GM12865 (cell line): Measurements from ENCODE around the gene TP53I11.

ENCODE experiments used
- DNase-seq: peaks from one replicate; pipeline ENCODE4 v3.0.0; 2010; ENCODE audit warnings: low read depth
- H3K4me3 ChIP-seq: 2 replicates; pipeline ENCODE4 v1.5.1; 2011; ENCODE audit warnings: mild to moderate bottlenecking, low read depth, low read length, control low read depth
- TF ChIP-seq, protein P1 (sequence below): IDR thresholded peaks from 2 replicates; pipeline ENCODE4 v1.5.1; 2011; ENCODE audit warnings: low read length, control low read depth, low read depth, inconsistent platforms; ENCODE audit not compliant: insufficient read depth; ENCODE audit errors: missing control alignments

The TP53I11 gene

DNA sequence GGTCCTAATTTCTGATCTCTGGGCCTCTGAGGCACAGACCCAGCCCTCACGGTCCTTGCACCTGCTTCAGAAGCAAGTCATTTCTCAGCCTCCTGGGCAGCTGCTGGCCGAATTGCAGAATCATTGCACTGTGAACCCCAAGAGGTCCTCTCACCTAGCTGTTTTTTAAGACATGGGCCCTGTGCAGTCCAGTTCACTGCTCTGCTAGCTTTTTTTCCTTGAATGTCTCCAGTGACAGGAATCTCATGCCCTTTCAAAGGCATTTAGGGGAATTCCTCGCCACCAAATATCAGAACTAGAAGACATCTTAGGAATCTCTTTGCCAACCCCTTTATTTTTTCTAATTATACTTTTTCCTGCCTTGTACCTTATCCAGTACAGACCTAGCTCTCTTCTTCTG, 35.6 kb upstream of the TP53I11 start:
- TF ChIP-seq, protein P1, sequence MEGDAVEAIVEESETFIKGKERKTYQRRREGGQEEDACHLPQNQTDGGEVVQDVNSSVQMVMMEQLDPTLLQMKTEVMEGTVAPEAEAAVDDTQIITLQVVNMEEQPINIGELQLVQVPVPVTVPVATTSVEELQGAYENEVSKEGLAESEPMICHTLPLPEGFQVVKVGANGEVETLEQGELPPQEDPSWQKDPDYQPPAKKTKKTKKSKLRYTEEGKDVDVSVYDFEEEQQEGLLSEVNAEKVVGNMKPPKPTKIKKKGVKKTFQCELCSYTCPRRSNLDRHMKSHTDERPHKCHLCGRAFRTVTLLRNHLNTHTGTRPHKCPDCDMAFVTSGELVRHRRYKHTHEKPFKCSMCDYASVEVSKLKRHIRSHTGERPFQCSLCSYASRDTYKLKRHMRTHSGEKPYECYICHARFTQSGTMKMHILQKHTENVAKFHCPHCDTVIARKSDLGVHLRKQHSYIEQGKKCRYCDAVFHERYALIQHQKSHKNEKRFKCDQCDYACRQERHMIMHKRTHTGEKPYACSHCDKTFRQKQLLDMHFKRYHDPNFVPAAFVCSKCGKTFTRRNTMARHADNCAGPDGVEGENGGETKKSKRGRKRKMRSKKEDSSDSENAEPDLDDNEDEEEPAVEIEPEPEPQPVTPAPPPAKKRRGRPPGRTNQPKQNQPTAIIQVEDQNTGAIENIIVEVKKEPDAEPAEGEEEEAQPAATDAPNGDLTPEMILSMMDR, result no peak
- no peak for DNase-seq

GRCh38 chr11:44985721-44986120, 35.0 kb upstream of the TP53I11 start:
- no peak for DNase-seq

More for the DNA sequence above, 35.6 kb upstream of the TP53I11 start:
- H3K4me3 ChIP-seq, result no peak overlapping the region

GRCh38 chr11:44983786-44984185, 33.1 kb upstream of the TP53I11 start:
- H3K4me3 ChIP-seq, result no peak overlapping the region
- no peak for DNase-seq
- TF ChIP-seq, protein P1, result no peak

More at GRCh38 chr11:44985721-44986120, 35.0 kb upstream of the TP53I11 start:
- TF ChIP-seq, protein P1, result no peak
- H3K4me3 ChIP-seq, result no peak overlapping the region

DNA sequence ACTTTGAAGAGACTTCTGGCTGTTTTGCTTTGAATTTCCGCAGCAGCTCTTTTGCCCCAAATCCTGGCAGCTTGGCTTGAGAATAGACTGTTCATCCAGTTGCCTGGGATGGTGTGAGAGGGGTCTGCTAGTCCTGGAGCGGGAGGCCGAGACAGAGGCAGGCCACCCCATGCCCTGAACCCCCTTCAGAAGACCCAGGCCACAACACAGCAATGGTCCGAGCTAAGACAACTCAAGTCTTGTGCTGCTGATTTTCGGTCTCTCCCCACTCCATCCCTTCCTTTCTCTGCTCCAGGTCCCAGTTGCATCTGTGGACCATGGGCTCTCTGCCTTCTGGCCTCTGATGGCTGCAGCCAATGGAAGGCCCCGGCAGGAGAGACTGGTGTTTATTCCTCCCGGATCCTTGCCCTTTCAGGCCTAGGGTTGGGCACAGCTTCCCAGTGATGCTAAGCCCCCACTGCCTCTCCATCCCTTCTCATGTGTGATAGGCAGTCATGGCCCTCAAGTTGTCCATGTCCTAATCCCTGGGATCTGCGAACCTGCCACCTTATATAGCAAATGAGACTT, 31.9 kb upstream of the TP53I11 start:
- no peak overlapping the region for H3K4me3 ChIP-seq
- DNase-seq, result no peak
- TF ChIP-seq, protein P1, result no peak

DNA sequence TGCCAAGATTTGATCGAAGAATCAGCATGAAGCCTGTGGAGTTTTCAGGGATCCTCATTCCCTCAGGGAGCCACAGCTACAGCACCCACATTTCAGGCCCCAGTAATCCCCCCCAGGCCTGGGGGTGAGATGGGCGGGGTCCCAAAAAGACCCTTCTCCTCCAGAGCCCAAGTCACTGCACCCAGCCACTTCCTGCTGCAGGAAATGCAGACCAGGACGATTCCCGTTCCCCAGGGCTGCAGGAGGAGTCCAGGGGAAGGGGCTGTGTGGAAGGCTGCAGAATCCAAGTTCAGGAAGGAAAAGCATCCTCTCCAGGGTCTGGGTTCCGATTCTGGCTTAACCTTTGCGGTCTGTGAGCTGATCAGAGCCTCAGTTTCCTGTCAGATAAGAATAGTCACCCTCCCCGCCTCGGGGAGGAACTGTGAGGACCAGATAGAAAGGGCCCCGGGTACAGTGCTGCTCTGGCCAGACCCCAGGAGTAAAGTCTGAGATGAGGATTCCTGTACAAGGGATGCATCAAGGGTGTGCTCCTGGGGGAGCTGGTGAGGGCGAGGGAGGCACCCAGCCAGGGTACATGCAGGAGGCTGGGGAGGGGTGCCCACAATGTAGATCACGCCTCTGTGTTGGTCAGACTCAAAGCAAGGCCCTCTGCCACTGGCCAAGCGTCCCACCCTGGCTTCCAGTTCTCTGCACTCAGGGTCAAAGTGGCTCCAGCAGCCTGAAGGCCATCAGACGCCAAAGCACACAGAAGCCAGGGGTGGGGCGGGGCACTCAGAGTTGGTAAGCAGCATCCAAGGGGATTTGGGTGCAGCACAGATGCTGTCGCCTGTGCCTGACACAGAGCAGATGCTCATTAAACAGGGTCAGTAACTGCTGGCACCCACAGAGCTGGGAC, 30.1 kb upstream of the TP53I11 start:
- no peak for DNase-seq
- no peak overlapping the region for H3K4me3 ChIP-seq
- TF ChIP-seq, protein P1, result no peak

DNA sequence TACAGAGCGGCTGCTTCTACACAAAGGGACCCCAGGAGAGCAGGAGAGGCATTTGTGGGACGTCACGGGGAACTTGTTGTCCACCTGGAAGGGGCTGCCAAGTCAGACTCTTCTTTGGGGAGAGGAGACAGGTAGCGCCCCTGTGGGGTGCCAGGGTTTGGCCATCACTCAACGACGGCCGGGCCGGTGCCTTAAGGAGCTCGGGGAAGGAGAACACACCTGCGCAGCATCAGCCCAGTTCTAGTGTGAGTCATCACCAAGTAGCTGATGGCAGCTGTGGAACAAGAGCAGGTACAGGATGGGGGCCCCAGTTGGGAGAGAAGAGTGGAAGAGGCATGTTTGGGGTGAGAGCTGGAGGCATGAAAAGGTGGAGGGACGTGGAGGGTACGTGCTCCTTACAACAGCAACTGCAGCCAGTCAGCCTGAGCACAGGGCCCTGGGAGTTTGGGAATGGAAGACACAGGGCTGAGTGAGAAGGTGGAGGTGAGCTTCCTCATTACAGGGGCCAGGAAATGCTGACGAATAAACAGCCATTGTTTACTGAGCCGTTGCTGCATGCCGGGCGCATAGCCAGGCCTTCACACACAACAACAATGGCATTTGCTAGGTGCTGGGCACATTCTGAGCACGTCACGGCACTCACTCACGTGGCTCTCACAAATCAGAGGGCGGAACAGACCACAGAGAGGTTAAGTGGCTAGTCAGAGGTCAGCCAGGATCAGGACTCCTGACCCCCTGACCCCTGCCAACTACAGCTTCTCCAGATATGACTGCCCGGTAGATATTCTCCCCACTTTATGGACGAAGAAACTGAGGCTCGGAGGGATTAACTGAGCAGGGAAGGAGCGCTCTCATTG, 29.1 kb upstream of the TP53I11 start:
- peak; percentile 4 for DNase-seq
- TF ChIP-seq, protein P1, result no peak
- H3K4me3 ChIP-seq, result no peak overlapping the region
